Natural killer cell treated with Interleukin-12 subunit alpha and Interleukin-12 subunit beta and Interleukin-15 and Interleukin-18, amount 100 ng/mL, for 72 hours (primary cell): Measurements from ENCODE around the gene ALDH6A1. TPM values are rescaled to one million over a fixed set of nuclear protein-coding genes. Genes with fewer than 3 reads are reported as not detected.

Source experiments
- ATAC-seq, 2 donors: fragments of 150-1000 bp; cut with Tn5 transposase in 1 of 2; sonication (Bioruptor Pico), chemical (Tn5 transposase) in 1 of 2; 2 replicates each; pipeline ENCODE4 v1.10.0; 2021
- DNase-seq: peaks from one replicate; pipeline ENCODE4 v3.0.0; 2022; ENCODE audit warnings: low spot score
- H3K27ac Mint-ChIP-seq, 2 donors: 1 replicate in 1 of 2; 2 replicates in 1 of 2; pipeline ENCODE4 v1.8.0; 2022; ENCODE audit warnings: mixed read lengths in 2 of 2, mild to moderate bottlenecking in 1 of 2, moderate library complexity in 1 of 2
- H3K27me3 Mint-ChIP-seq, 2 donors: 1 replicate in 1 of 2; 2 replicates in 1 of 2; pipeline ENCODE4 v1.8.0; 2022; ENCODE audit warnings: mixed read lengths in 2 of 2
- H3K36me3 Mint-ChIP-seq: one replicate; pipeline ENCODE4 v1.8.0; 2022; ENCODE audit warnings: mixed read lengths
- H3K4me1 Mint-ChIP-seq, 2 donors: 1 replicate in 1 of 2; 2 replicates in 1 of 2; pipeline ENCODE4 v1.8.0; 2022; ENCODE audit warnings: low read depth in 2 of 2, mixed read lengths in 2 of 2, mild to moderate bottlenecking in 1 of 2
- H3K4me3 Mint-ChIP-seq: one replicate; pipeline ENCODE4 v1.8.0; 2022; ENCODE audit warnings: mixed read lengths
- H3K9me3 Mint-ChIP-seq: 2 replicates; pipeline ENCODE4 v1.8.0; 2022; ENCODE audit warnings: mixed read lengths
- total RNA-seq, 2 donors: library from RNA; stranded (reverse); gene quantifications; one replicate each; pipeline ENCODE4 v1.2.3, GENCODE V29; 2022

Gene ALDH6A1
- total RNA-seq, 2 donors from 2014 or later = 5.5 to 11.4 TPM

- Mint-ChIP-seq H3K36me3 (no peaks in the 10 kb centered on the region), H3K27ac (no peak overlapping the region), H3K4me1 (no peaks in the 10 kb centered on the region), H3K27me3 (no peaks in the 10 kb centered on the region), H3K9me3 (no peaks in the 10 kb centered on the region), H3K4me3 (no peak overlapping the region)
- no peak for ATAC-seq
- DNase-seq = no peak
These were observed 49.7 kb downstream of the ALDH6A1 start for GRCh38 chr14:74034572-74034971.

- no peak for ATAC-seq
- H3K27me3 Mint-ChIP-seq = no peaks in the 10 kb centered on the region
- H3K36me3 Mint-ChIP-seq = no peaks in the 10 kb centered on the region
- DNase-seq = no peak
- H3K4me1 Mint-ChIP-seq = no peaks in the 10 kb centered on the region
- H3K27ac Mint-ChIP-seq = no peak overlapping the region
- H3K4me3 Mint-ChIP-seq = no peak overlapping the region
- H3K9me3 Mint-ChIP-seq = no peaks in the 10 kb centered on the region
These were observed 55.1 kb downstream of the ALDH6A1 start for GRCh38 chr14:74029136-74029535.

- no peaks in the 10 kb centered on the region for H3K27me3 Mint-ChIP-seq
- ATAC-seq (no peak), DNase-seq (no peak)
- H3K4me3 Mint-ChIP-seq = no peak overlapping the region
- H3K4me1 Mint-ChIP-seq = peaks cover 9 to 14% of the 10 kb centered on the region in 2 donors
- H3K36me3 Mint-ChIP-seq = no peaks in the 10 kb centered on the region
- no peak overlapping the region for H3K27ac Mint-ChIP-seq
- H3K9me3 Mint-ChIP-seq = no peaks in the 10 kb centered on the region
These were observed 61.9 kb downstream of the ALDH6A1 start for GRCh38 chr14:74022346-74022745.

GRCh38 chr14:74019408-74020137 lies 64.7 kb downstream of the ALDH6A1 start:
- no peak for ATAC-seq
- Mint-ChIP-seq H3K9me3 (no peaks in the 10 kb centered on the region), H3K4me3 (peak overlapping the region; percentile 95), H3K36me3 (no peaks in the 10 kb centered on the region), H3K27me3 (no peaks in the 10 kb centered on the region), H3K27ac (peak overlapping the region; percentile 95 to 96), H3K4me1 (peaks cover 9 to 14% of the 10 kb centered on the region in 2 donors)
- DNase-seq = no peak

- Mint-ChIP-seq H3K9me3 (no peaks in the 10 kb centered on the region), H3K27me3 (no peaks in the 10 kb centered on the region), H3K4me3 (peak within 1 kb of the TSS; percentile 95), H3K4me1 (peaks cover 9 to 14% of the 10 kb centered on the region in 2 donors), H3K27ac (peak within 1 kb of the TSS; percentile 95 to 96), H3K36me3 (no peaks in the 10 kb centered on the region)
- peak; percentile 98 to 99 for ATAC-seq
- peak; percentile 90 for DNase-seq
These were observed 65.5 kb downstream of the ALDH6A1 start, which contains the start of the genes BBOF1 and ENTPD5 for GRCh38 chr14:74018586-74019407. Gene BBOF1 (plus strand): TSS chr14:74019349. CDS start chr14:74019479, 130 bp downstream. Gene ENTPD5 (minus strand): TSS chr14:74019288. CDS start chr14:73988102, 31,186 bp downstream.

GRCh38 chr14:74018174-74018585 lies 66.1 kb downstream of the ALDH6A1 start:
- ATAC-seq = no peak

GRCh38 chr14:74015963-74016362 lies 68.3 kb downstream of the ALDH6A1 start:
- no peak overlapping the region for H3K4me3 Mint-ChIP-seq
- H3K9me3 Mint-ChIP-seq = no peaks in the 10 kb centered on the region
- ATAC-seq = no peak
- H3K27ac Mint-ChIP-seq = no peak overlapping the region
- no peak for DNase-seq
- peaks cover 9 to 14% of the 10 kb centered on the region in 2 donors for H3K4me1 Mint-ChIP-seq
- H3K36me3 Mint-ChIP-seq = no peaks in the 10 kb centered on the region
- no peaks in the 10 kb centered on the region for H3K27me3 Mint-ChIP-seq

More at GRCh38 chr14:74018174-74018585, 66.1 kb downstream of the ALDH6A1 start:
- Mint-ChIP-seq H3K4me3 (peak overlapping the region; percentile 95), H3K4me1 (peaks cover 9 to 14% of the 10 kb centered on the region in 2 donors), H3K9me3 (no peaks in the 10 kb centered on the region), H3K36me3 (no peaks in the 10 kb centered on the region), H3K27me3 (no peaks in the 10 kb centered on the region), H3K27ac (peak overlapping the region; percentile 95 to 96)
- DNase-seq = no peak

GRCh38 chr14:74015176-74015575 lies 69.1 kb downstream of the ALDH6A1 start:
- Mint-ChIP-seq H3K36me3 (no peaks in the 10 kb centered on the region), H3K27ac (no peak overlapping the region)
- no peak for ATAC-seq

GRCh38 chr14:74014299-74014698 lies 70.0 kb downstream of the ALDH6A1 start:
- H3K4me3 Mint-ChIP-seq = no peak overlapping the region
- H3K27ac Mint-ChIP-seq = no peak overlapping the region
- H3K9me3 Mint-ChIP-seq = no peaks in the 10 kb centered on the region
- peaks cover 8 to 12% of the 10 kb centered on the region in 2 donors for H3K4me1 Mint-ChIP-seq
- H3K36me3 Mint-ChIP-seq = no peaks in the 10 kb centered on the region
- DNase-seq = no peak
- ATAC-seq = no peak
- H3K27me3 Mint-ChIP-seq = no peaks in the 10 kb centered on the region

More at GRCh38 chr14:74015176-74015575, 69.1 kb downstream of the ALDH6A1 start:
- Mint-ChIP-seq H3K4me1 (peaks cover 9 to 14% of the 10 kb centered on the region in 2 donors), H3K4me3 (no peak overlapping the region), H3K27me3 (no peaks in the 10 kb centered on the region), H3K9me3 (no peaks in the 10 kb centered on the region)
- no peak for DNase-seq

GRCh38 chr14:74008843-74009499 lies 75.3 kb downstream of the ALDH6A1 start:
- no peaks in the 10 kb centered on the region for H3K4me1 Mint-ChIP-seq
- ATAC-seq (no peak), DNase-seq (no peak)
- H3K36me3 Mint-ChIP-seq = no peaks in the 10 kb centered on the region
- H3K9me3 Mint-ChIP-seq = no peaks in the 10 kb centered on the region
- H3K27me3 Mint-ChIP-seq = no peaks in the 10 kb centered on the region
- H3K4me3 Mint-ChIP-seq = no peak overlapping the region
- H3K27ac Mint-ChIP-seq = no peak overlapping the region

Other genes with a start within 250 kb of the ALDH6A1 start
- 1 to 10 TPM; 2.8 to 4.6 TPM for gene PTGR2, start 232.6 kb downstream of the ALDH6A1 start, total RNA-seq
- gene ZNF410, start 197.6 kb downstream of the ALDH6A1 start, total RNA-seq = 10 to 100 TPM; 71.6 to 74.1 TPM
- gene FAM161B, start 134.4 kb downstream of the ALDH6A1 start, total RNA-seq = 1 to 10 TPM; 2.7 to 3.8 TPM
- gene COQ6, start 134.2 kb downstream of the ALDH6A1 start, total RNA-seq = 10 to 100 TPM; 20.0 to 23.5 TPM
- 10 to 100 TPM; 11.5 to 15.5 TPM for gene ENTPD5, start 65.2 kb downstream of the ALDH6A1 start, total RNA-seq
- gene BBOF1, start 65.1 kb downstream of the ALDH6A1 start, total RNA-seq = 1 to 10 TPM in 1 of 2 donors, under 1 TPM in 1; 0.48 to 2.1 TPM
- 10 to 100 TPM; 20.7 TPM for gene LIN52, start 503 bp upstream of the ALDH6A1 start, total RNA-seq
- not detected for gene VSX2, start 155.0 kb upstream of the ALDH6A1 start, total RNA-seq
- 10 to 100 TPM; 47.7 to 72.8 TPM for gene ABCD4, start 218.5 kb upstream of the ALDH6A1 start, total RNA-seq